Measurements from ENCODE around the gene VMP1. TPM values are rescaled to one million over a fixed set of nuclear protein-coding genes. Genes with fewer than 3 reads are reported as not detected.

Gene VMP1
- total RNA-seq, 1 experiment from 2014 or later = 281 TPM

GRCh38 chr17:59668816-59669215 is 38.6 kb upstream of the VMP1 start:
- intact Hi-C loops (cut with micrococcal nuclease; ENCODE audit: unreplicated experiment) = no loop called here
- Histone ChIP-seq H3K27me3 (ENCODE audit: control insufficient read depth, insufficient read depth, low read length) (no peaks in the 10 kb centered on the region), H3K4me3 (ENCODE audit: low read depth in 2 of 2, low read length in 2 of 2) (no peak overlapping the region), H3K27ac (ENCODE audit: low read length) (peak overlapping the region; percentile 29; the same call in 1 of the 2 replicates), H3K4me1 (ENCODE audit: control insufficient read depth, insufficient read depth, low read length) (peaks cover 3% of the 10 kb centered on the region), H3K36me3 (ENCODE audit: control insufficient read depth, insufficient read depth, low read length) (peaks cover 47% of the 10 kb centered on the region), H3K9me3 (ENCODE audit: control insufficient read depth, insufficient read depth, low read depth, low read length) (no peaks in the 10 kb centered on the region)
- ATAC-seq (no peak), DNase-seq (ENCODE audit: low read depth, low spot score) (no peak)
- POLR2A ChIA-PET = no interaction called here
- CTCF ChIA-PET = interaction anchor here (0.6 kb wide), 1 partner anchor 186 kb away, joined by 7 read pairs; no protein-coding TSS in a partner anchor
- in situ Hi-C loops (cut with HindIII; ENCODE audit: low pct_unique_long_range_greater_than_20kb, low sequenced_read_pairs) = no loop called here
- BruUV-seq (replicated peaks) = no TSS peak
- no peak for TF ChIP-seq REST (IDR thresholded peaks at IDR 0.05; ENCODE audit: insufficient read depth in 1 of 2, low read depth in 2 of 2, low read length in 1 of 2)
- TF ChIP-seq POLR2AphosphoS5 (IDR thresholded peaks at IDR 0.05; ENCODE audit: low read depth, low read length) = no peak
- no peak for TF ChIP-seq TCF7L2 (IDR thresholded peaks at IDR 0.05; ENCODE audit: low read depth, low read length)
- TF ChIP-seq SIN3A (IDR thresholded peaks at IDR 0.05; ENCODE audit: borderline replicate concordance, insufficient read depth, low read depth, low read length) = no peak
- TF ChIP-seq, protein P1, sequence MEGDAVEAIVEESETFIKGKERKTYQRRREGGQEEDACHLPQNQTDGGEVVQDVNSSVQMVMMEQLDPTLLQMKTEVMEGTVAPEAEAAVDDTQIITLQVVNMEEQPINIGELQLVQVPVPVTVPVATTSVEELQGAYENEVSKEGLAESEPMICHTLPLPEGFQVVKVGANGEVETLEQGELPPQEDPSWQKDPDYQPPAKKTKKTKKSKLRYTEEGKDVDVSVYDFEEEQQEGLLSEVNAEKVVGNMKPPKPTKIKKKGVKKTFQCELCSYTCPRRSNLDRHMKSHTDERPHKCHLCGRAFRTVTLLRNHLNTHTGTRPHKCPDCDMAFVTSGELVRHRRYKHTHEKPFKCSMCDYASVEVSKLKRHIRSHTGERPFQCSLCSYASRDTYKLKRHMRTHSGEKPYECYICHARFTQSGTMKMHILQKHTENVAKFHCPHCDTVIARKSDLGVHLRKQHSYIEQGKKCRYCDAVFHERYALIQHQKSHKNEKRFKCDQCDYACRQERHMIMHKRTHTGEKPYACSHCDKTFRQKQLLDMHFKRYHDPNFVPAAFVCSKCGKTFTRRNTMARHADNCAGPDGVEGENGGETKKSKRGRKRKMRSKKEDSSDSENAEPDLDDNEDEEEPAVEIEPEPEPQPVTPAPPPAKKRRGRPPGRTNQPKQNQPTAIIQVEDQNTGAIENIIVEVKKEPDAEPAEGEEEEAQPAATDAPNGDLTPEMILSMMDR (IDR thresholded peaks at IDR 0.05) = no peak

DNA sequence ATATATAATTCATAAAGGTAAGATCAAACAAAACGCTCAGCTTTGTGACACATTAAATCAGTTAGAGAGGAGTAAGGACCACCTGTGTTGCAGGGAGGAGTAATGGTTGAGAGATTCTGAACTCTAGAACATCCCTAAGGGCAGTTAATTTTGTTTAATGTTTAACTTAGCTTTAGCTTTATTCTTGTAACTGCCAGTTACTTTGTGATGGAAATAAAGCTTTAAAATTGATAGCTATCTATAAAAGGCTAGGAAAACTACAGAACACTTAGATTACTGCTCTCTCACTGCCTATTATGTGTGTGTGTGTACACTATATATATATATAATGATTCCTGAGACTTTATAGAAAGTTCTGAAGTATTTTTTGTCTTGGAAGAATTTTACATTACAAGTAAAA is 38.0 kb upstream of the VMP1 start:
- intact Hi-C loops (cut with micrococcal nuclease; ENCODE audit: unreplicated experiment) (no loop called here), in situ Hi-C loops (cut with HindIII; ENCODE audit: low pct_unique_long_range_greater_than_20kb, low sequenced_read_pairs) (no loop called here)
- H3K36me3 ChIP-seq (ENCODE audit: control insufficient read depth, insufficient read depth, low read length) = peaks cover 49% of the 10 kb centered on the region
- no peaks in the 10 kb centered on the region for H3K27me3 ChIP-seq (ENCODE audit: control insufficient read depth, insufficient read depth, low read length)
- CTCF ChIA-PET = no interaction called here
- POLR2A ChIA-PET = no interaction called here
- DNase-seq (ENCODE audit: low read depth, low spot score) (no peak), ATAC-seq (no peak)
- no peaks in the 10 kb centered on the region for H3K9me3 ChIP-seq (ENCODE audit: control insufficient read depth, insufficient read depth, low read depth, low read length)
- no TSS peak for BruUV-seq (replicated peaks)
- no peak for TF ChIP-seq SIN3A (IDR thresholded peaks at IDR 0.05; ENCODE audit: borderline replicate concordance, insufficient read depth, low read depth, low read length)
- TF ChIP-seq, protein P1 (IDR thresholded peaks at IDR 0.05) = no peak
- no peak for TF ChIP-seq REST (IDR thresholded peaks at IDR 0.05; ENCODE audit: insufficient read depth in 1 of 2, low read depth in 2 of 2, low read length in 1 of 2)
- no peak for TF ChIP-seq POLR2AphosphoS5 (IDR thresholded peaks at IDR 0.05; ENCODE audit: low read depth, low read length)
- no peak for TF ChIP-seq TCF7L2 (IDR thresholded peaks at IDR 0.05; ENCODE audit: low read depth, low read length)
- H3K4me1 ChIP-seq (ENCODE audit: control insufficient read depth, insufficient read depth, low read length) = peaks cover 3% of the 10 kb centered on the region
- H3K27ac ChIP-seq (ENCODE audit: low read length) = no peak overlapping the region
- no peak overlapping the region for H3K4me3 ChIP-seq (ENCODE audit: low read depth in 2 of 2, low read length in 2 of 2)
